ENCODE data around the gene SAMD9. TPM values are rescaled to one million over a fixed set of nuclear protein-coding genes. Genes with fewer than 3 reads are reported as not detected.
"Not testable (repeated sequence)": the region's sequence is repeated elsewhere in the genome, so short reads cannot be mapped to it uniquely, and the experiment has no call there.

The SAMD9 gene
- total RNA-seq, 3 donors from 2014 or later, result 5.6 to 9.2 (median 7.9) TPM

DNA sequence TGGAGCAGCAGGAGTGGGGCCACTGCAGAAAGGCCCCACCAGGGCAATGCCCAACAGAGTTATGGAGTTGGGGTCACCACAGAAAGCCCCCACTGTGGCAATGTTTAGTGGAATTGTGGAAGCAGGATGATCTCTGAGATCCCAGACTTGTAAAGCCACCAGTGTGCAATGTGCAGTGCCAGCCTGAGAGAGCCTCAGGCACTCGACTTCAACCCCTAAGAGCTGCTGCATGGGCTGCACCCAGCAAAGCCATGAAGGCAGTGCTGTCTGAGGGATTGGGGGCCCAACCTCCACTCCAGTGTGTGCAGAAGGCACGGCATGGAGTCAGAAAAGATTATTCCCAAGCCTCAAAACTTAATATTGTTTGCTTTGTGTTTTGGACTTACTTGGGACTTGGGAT, 20.4 kb downstream of the SAMD9 start:
- Histone ChIP-seq H3K4me3 (no peak overlapping the region), H3K4me1 (no peaks in the 10 kb centered on the region), H3K27me3 (no peaks in the 10 kb centered on the region), H3K36me3 (no peaks in the 10 kb centered on the region), H3K27ac (no peak overlapping the region), H3K9me3 (peaks cover 36 to 40% of the 10 kb centered on the region in 2 donors)
- no peak for DNase-seq (ENCODE audit: low spot score in 2 of 2)
- intact Hi-C loops (cut with DNase I; ENCODE audit: low total_unique reads), result no loop called here
- no peak for TF ChIP-seq POLR2AphosphoS5 (IDR thresholded peaks at IDR 0.05)
- TF ChIP-seq POLR2A (IDR thresholded peaks at IDR 0.05), result no peak
- TF ChIP-seq, protein P1, sequence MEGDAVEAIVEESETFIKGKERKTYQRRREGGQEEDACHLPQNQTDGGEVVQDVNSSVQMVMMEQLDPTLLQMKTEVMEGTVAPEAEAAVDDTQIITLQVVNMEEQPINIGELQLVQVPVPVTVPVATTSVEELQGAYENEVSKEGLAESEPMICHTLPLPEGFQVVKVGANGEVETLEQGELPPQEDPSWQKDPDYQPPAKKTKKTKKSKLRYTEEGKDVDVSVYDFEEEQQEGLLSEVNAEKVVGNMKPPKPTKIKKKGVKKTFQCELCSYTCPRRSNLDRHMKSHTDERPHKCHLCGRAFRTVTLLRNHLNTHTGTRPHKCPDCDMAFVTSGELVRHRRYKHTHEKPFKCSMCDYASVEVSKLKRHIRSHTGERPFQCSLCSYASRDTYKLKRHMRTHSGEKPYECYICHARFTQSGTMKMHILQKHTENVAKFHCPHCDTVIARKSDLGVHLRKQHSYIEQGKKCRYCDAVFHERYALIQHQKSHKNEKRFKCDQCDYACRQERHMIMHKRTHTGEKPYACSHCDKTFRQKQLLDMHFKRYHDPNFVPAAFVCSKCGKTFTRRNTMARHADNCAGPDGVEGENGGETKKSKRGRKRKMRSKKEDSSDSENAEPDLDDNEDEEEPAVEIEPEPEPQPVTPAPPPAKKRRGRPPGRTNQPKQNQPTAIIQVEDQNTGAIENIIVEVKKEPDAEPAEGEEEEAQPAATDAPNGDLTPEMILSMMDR (IDR thresholded peaks at IDR 0.05), result no peak

DNA sequence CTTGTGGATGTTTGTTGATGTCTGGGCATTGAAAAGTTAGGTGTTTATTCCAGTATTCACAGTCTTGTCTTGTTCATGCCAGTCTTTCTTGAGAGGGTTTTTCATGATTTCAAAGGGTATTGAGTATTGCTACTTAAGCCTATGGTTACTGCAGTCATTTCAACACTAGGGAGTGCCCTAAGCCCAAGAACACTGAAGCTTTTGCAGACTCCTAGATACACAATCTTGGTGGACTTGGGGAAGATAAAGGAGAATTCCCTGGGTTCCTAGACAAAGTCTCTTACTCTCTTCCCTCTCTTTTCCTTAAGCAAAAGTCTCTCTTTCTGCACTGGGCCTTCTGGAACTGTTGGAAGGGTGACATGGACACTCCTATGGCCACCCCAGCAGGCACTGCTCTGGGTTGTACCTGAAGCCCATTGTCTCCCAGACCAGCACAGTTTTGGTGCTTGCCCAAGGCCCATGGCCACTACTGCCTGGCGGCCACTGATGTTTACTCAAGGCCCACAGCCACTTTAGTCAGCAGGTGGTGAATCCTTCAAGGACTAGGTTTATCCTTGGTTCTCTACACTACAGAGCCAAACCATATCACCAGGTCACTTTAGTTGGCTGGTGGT, 24.9 kb downstream of the SAMD9 start:
- no peak for DNase-seq (ENCODE audit: low spot score in 2 of 2)
- H3K27ac ChIP-seq, result no peak overlapping the region
- H3K9me3 ChIP-seq, result peaks cover 0 to 5% of the 10 kb centered on the region in 2 donors
- no peak overlapping the region for H3K4me3 ChIP-seq
- H3K27me3 ChIP-seq, result no peaks in the 10 kb centered on the region
- TF ChIP-seq POLR2A (IDR thresholded peaks at IDR 0.05) (no peak), POLR2AphosphoS5 (IDR thresholded peaks at IDR 0.05) (no peak)
- TF ChIP-seq, protein P1 (IDR thresholded peaks at IDR 0.05), result no peak
- intact Hi-C loops (cut with DNase I; ENCODE audit: low total_unique reads), result no loop called here
- H3K36me3 ChIP-seq, result no peaks in the 10 kb centered on the region
- H3K4me1 ChIP-seq, result no peaks in the 10 kb centered on the region

DNA sequence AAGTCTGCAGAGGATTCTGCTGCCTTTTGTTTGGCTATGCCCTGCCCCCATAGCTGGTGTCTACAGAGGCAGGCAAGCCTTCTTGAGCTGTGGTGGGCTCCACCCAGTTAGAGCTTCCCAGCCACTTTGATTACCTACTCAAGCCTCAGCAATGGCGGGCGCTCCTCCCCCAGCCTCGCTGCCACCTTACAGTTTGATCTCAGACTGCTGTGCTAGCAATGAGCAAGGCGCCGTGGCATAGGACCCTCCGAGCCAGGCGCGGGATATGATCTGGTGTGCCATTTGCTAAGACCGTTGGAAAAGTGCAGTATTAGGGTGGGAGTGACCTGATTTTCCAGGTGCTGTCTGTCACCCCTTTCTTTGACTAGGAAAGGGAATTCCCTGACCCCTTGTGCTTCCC, 44.4 kb downstream of the SAMD9 start:
- H3K9me3 ChIP-seq; H3K4me1 ChIP-seq; intact Hi-C loops (cut with DNase I; ENCODE audit: low total_unique reads); H3K27ac ChIP-seq; H3K36me3 ChIP-seq; H3K4me3 ChIP-seq; H3K27me3 ChIP-seq; DNase-seq (ENCODE audit: low spot score in 2 of 2): not testable (repeated sequence)

DNA sequence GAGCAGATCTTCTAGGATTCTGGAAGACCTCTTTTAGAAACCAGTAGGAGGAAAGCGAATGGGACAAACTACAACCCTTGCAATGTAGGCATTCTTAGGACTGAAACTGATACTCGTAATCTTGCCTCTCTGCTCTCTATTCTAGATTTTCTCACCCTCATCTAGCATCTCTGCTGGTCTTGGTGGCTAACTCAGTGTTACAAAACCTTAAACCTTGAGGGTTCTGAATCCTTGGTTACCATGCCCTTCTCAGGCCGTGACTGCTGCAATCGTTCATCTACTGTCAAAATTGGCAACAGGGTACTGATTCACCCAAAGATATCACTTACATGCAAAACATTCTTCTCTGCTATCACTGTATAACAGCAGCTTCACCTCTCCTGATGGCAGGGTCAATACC, 55.2 kb downstream of the SAMD9 start:
- no peak for DNase-seq (ENCODE audit: low spot score in 2 of 2)
- Histone ChIP-seq H3K27ac (no peak overlapping the region), H3K4me3 (no peak overlapping the region), H3K4me1 (no peaks in the 10 kb centered on the region), H3K27me3 (no peaks in the 10 kb centered on the region), H3K36me3 (no peaks in the 10 kb centered on the region), H3K9me3 (peaks cover 0 to 16% of the 10 kb centered on the region in 2 donors)
- intact Hi-C loops (cut with DNase I; ENCODE audit: low total_unique reads), result loop anchor here (10.0 kb wide), 1 partner anchor 208 kb away; no protein-coding TSS in a partner anchor
- no peak for TF ChIP-seq POLR2A (IDR thresholded peaks at IDR 0.05)
- TF ChIP-seq POLR2AphosphoS5 (IDR thresholded peaks at IDR 0.05), result no peak
- TF ChIP-seq, protein P1 (IDR thresholded peaks at IDR 0.05), result no peak

DNA sequence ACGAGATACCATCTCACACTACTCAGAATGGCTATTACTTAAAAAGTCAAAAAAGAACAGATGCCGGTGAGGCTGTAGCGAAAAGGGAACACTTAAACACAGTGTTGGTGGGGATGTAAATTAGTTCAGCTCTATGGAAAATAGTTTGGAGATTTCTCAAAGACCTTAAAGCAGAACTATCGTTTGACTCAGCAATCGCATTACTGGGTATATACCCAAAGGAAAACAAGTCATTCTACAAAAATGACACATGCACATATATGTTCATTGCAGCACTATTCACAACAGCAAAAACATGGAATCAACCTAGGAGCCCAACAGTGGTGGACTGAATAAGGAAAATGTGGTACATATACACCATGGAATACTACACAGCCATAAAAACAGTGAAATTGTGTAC, 56.9 kb downstream of the SAMD9 start:
- H3K9me3 ChIP-seq, result peaks cover 0 to 9% of the 10 kb centered on the region in 2 donors
- TF ChIP-seq POLR2A (IDR thresholded peaks at IDR 0.05), result no peak
- TF ChIP-seq POLR2AphosphoS5 (IDR thresholded peaks at IDR 0.05), result no peak
- TF ChIP-seq, protein P1 (IDR thresholded peaks at IDR 0.05), result no peak
- H3K4me1 ChIP-seq, result no peaks in the 10 kb centered on the region
- DNase-seq (ENCODE audit: low spot score in 2 of 2), result no peak
- H3K27ac ChIP-seq, result no peak overlapping the region
- intact Hi-C loops (cut with DNase I; ENCODE audit: low total_unique reads), result loop anchor here (10.0 kb wide), 1 partner anchor 206 kb away; no protein-coding TSS in a partner anchor
- no peaks in the 10 kb centered on the region for H3K36me3 ChIP-seq
- H3K27me3 ChIP-seq, result no peaks in the 10 kb centered on the region
- no peak overlapping the region for H3K4me3 ChIP-seq
